Nephron progenitor cell (in vitro differentiated cells): Measurements from ENCODE around the gene NPIPA5.
"Not testable (repeated sequence)": the region's sequence is repeated elsewhere in the genome, so short reads cannot be mapped to it uniquely, and the experiment has no call there.

Source experiments
- DNase-seq: peaks from one replicate; pipeline ENCODE4 v3.0.0; 2021
- H3K27ac Mint-ChIP-seq: 2 replicates; pipeline ENCODE4 v1.8.0; 2021; ENCODE audit warnings: mild to moderate bottlenecking, moderate library complexity, mixed read lengths
- H3K27me3 Mint-ChIP-seq: 2 replicates; pipeline ENCODE4 v1.8.0; 2021; ENCODE audit warnings: mild to moderate bottlenecking, low read depth, mixed read lengths; ENCODE audit not compliant: poor library complexity
- H3K36me3 Mint-ChIP-seq: 2 replicates; pipeline ENCODE4 v1.8.0; 2021; ENCODE audit warnings: low read depth, mixed read lengths
- H3K4me1 Mint-ChIP-seq: 2 replicates; pipeline ENCODE4 v1.8.0; 2021; ENCODE audit warnings: mixed read lengths
- H3K4me3 Mint-ChIP-seq: 2 replicates; pipeline ENCODE4 v1.8.0; 2021; ENCODE audit warnings: mild to moderate bottlenecking, moderate library complexity, mixed read lengths
- H3K9me3 Mint-ChIP-seq: 2 replicates; pipeline ENCODE4 v1.8.0; 2021; ENCODE audit warnings: mild to moderate bottlenecking, moderate library complexity, mixed read lengths

Gene NPIPA5

DNA sequence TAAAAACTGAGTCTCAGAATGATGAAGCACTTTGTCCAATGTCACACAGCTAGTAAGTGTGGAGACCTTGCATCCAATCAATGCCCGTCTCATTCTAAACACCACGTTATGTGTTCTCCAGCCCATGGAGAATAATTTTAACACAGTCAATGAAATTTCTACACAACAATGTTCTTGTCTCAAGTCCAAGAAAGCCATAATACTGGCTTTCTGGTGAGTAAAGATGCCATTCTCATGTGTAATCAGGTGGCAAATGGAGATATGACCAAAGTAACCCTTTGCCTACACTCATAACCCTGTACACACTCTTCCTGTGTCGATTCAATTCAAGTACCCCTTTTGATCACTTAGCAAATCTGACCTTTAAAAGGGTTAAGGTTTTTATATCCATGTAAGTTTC, 4.7 kb upstream of the NPIPA5 start:
- not testable (repeated sequence) for DNase-seq, H3K36me3 Mint-ChIP-seq, H3K4me3 Mint-ChIP-seq, H3K27ac Mint-ChIP-seq, H3K9me3 Mint-ChIP-seq, H3K4me1 Mint-ChIP-seq, H3K27me3 Mint-ChIP-seq

GRCh38 chr16:15357495-15357894, 20.6 kb downstream of the NPIPA5 start:
- not testable (repeated sequence) for H3K36me3 Mint-ChIP-seq, H3K27me3 Mint-ChIP-seq, H3K4me3 Mint-ChIP-seq, DNase-seq, H3K9me3 Mint-ChIP-seq, H3K4me1 Mint-ChIP-seq, H3K27ac Mint-ChIP-seq

GRCh38 chr16:15354846-15355245, 23.2 kb downstream of the NPIPA5 start:
- not testable (repeated sequence) for H3K27me3 Mint-ChIP-seq, H3K9me3 Mint-ChIP-seq, H3K27ac Mint-ChIP-seq, DNase-seq, H3K4me3 Mint-ChIP-seq, H3K36me3 Mint-ChIP-seq, H3K4me1 Mint-ChIP-seq

DNA sequence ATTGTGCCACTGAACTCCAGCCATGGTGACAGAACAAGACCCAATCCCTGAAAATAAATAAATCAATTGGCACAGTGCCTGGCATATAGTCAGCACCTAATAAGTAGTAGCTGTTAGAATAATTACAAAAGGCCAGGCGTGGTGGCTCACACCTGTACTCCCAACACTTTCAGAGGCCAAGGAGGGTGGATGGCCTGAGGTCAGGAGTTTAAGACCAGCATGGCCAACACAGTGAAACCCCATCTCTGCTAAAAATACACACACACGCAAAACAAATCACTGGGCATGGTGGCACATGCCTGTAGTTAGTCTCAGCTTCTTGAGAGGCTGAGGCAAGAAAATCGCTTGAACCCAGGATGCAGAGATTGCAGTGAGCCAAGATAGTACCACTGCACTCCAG, 25.2 kb downstream of the NPIPA5 start:
- H3K9me3 Mint-ChIP-seq, H3K27me3 Mint-ChIP-seq, H3K4me1 Mint-ChIP-seq, H3K4me3 Mint-ChIP-seq, H3K36me3 Mint-ChIP-seq, H3K27ac Mint-ChIP-seq, DNase-seq: not testable (repeated sequence)

GRCh38 chr16:15351745-15352144, 26.3 kb downstream of the NPIPA5 start:
- not testable (repeated sequence) for H3K27me3 Mint-ChIP-seq, H3K36me3 Mint-ChIP-seq, H3K4me3 Mint-ChIP-seq, H3K4me1 Mint-ChIP-seq, DNase-seq, H3K27ac Mint-ChIP-seq, H3K9me3 Mint-ChIP-seq

DNA sequence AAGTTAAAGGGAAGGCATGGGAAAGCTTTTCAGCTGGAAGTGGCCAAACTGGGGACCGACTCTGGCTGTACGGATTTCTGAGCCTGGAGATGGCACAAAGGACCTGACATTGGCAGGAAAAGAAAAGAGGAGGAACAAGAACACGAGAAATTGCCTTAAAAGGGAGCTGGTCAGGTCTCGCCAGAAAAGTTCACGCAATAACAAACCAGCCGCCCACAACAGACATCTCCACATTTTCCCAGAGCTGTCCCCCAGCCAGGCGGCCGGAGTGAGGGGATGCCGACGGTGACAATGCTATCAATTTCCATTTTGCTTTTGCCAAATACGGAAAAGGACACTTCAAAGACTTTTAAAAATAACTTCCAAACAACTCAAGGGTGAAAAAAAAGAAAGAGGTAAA, 26.8 kb downstream of the NPIPA5 start:
- H3K4me1 Mint-ChIP-seq, H3K9me3 Mint-ChIP-seq, H3K36me3 Mint-ChIP-seq, H3K27me3 Mint-ChIP-seq, H3K27ac Mint-ChIP-seq, DNase-seq, H3K4me3 Mint-ChIP-seq: not testable (repeated sequence)

DNA sequence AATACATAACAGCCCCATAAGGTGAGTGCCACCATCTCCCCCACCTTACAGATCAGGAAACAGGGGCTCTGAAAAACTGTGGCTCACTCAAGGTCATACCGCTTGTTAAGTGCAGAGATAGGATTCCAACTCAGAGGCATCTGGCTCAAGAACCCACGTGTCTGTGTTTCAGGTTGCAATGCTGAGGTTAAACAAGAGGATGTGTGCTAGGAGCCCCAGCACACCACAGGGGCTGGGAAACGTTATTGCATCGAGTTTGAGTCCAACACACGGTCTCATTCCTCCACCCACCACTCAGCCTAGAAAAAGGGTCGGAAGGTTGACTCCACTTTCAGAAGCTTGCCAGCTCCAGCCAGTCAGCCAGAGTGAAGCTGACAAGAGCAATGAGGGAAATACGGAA, 29.4 kb downstream of the NPIPA5 start:
- not testable (repeated sequence) for H3K27ac Mint-ChIP-seq, H3K9me3 Mint-ChIP-seq, DNase-seq, H3K36me3 Mint-ChIP-seq, H3K4me1 Mint-ChIP-seq, H3K4me3 Mint-ChIP-seq, H3K27me3 Mint-ChIP-seq

- not testable (repeated sequence) for H3K27me3 Mint-ChIP-seq, H3K4me1 Mint-ChIP-seq, H3K27ac Mint-ChIP-seq, H3K4me3 Mint-ChIP-seq, DNase-seq, H3K9me3 Mint-ChIP-seq, H3K36me3 Mint-ChIP-seq
Measured at GRCh38 chr16:15342337-15342736, 35.8 kb downstream of the NPIPA5 start.

DNA sequence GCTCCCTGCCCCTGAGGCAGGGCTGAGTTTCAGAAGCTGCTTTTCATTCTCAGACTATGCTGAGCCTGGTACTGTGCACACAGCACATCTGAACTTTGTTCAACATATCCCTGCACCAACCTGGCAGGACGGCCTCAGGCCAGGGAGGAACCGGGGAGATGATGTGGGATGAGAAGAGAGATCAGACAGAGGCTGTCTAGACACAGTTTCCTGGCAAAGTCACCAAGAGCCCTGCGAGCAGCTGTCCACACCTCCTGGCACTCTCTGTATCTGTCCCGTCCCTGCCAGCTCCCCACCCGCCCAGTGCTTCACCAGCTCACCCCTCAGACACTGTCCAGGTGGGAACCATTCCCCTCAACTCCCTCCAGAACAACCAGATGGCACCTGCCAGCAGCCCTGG, 39.1 kb downstream of the NPIPA5 start:
- not testable (repeated sequence) for H3K27me3 Mint-ChIP-seq, DNase-seq, H3K27ac Mint-ChIP-seq, H3K36me3 Mint-ChIP-seq, H3K9me3 Mint-ChIP-seq, H3K4me3 Mint-ChIP-seq, H3K4me1 Mint-ChIP-seq

- H3K27ac Mint-ChIP-seq, H3K4me3 Mint-ChIP-seq, H3K36me3 Mint-ChIP-seq, H3K9me3 Mint-ChIP-seq, DNase-seq, H3K27me3 Mint-ChIP-seq, H3K4me1 Mint-ChIP-seq: not testable (repeated sequence)
Measured at GRCh38 chr16:15337974-15338605, 40.0 kb downstream of the NPIPA5 start.

DNA sequence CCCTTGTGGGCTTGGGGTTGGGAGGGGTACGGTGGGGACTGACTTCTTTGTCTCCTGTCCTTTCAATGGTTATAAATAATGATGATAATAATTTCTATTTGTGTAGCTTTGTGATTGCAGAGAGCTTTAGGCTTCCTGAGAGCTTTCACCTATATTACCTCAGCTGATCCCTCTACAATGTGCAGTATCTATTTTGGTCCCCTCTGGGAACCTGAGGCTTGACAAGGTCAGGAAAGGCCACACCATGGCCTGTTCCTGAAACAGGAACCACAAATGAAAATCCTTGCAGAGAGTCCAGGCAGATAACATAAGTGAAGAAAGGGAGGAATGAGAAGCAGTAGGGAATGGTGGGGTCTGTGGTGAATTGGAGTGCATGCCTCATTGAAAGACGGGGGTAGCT, 42.5 kb downstream of the NPIPA5 start:
- H3K4me1 Mint-ChIP-seq, H3K36me3 Mint-ChIP-seq, H3K27ac Mint-ChIP-seq, DNase-seq, H3K4me3 Mint-ChIP-seq, H3K27me3 Mint-ChIP-seq, H3K9me3 Mint-ChIP-seq: not testable (repeated sequence)

DNA sequence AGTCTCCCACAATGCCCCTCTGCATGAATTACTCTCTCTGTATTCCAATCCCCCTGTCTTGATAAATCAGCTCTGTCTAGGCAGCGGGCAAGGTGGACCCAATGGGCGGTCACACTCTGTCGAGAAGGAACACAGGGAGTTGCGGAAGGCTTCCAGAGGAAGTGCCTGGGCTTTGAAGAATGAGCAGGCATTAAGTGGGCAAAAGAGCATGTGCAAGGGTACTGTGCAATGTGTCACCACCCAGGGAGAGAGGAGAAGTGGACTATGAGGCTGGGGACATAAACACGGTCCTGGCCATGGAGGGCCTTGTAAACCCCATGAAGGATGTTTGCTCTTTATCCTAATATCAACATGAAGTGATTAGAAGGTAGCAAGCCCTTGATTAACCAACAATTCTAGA, 44.1 kb downstream of the NPIPA5 start:
- not testable (repeated sequence) for DNase-seq, H3K36me3 Mint-ChIP-seq, H3K27me3 Mint-ChIP-seq, H3K27ac Mint-ChIP-seq, H3K9me3 Mint-ChIP-seq, H3K4me3 Mint-ChIP-seq, H3K4me1 Mint-ChIP-seq

DNA sequence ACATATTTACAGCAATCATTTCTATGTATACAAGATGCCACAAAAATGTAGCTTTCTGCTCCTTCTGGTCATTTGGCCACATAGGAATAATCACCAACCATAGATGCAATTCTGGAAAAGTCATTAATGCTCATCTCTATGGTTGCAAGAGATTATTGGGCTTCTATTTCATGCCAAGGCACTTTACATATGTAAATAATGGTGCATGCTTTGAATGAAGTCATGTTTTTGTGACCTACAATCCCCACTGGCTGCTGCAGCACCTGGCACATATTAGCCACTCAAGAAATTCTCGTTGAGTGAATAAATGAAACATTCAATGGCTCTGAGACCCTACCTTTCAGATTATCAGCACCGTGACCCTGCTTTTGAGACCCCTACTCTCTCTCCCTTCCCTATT, 47.1 kb downstream of the NPIPA5 start:
- H3K4me3 Mint-ChIP-seq, H3K4me1 Mint-ChIP-seq: not testable (repeated sequence)

DNA sequence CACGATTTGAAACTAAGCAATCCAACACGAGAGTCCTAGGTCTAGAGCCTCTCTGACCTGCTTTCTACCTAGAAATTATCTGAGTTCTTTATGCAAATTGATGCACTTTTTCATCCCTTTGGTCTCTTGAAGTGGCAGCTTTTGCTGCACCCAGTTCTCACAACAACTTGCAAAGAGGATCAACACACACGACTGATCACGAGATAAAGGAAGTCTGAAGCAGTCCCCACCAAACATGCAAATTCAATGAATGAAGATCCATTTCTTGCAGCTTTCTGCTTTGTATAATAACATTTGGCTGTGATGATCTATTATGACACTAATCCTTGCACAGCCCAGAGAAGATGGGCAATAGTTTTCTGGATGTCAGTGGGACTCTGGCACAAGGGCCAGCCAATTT, 53.1 kb downstream of the NPIPA5 start:
- H3K4me3 Mint-ChIP-seq, H3K4me1 Mint-ChIP-seq, H3K27me3 Mint-ChIP-seq, H3K36me3 Mint-ChIP-seq, H3K27ac Mint-ChIP-seq, DNase-seq, H3K9me3 Mint-ChIP-seq: not testable (repeated sequence)

More for the DNA sequence above, 47.1 kb downstream of the NPIPA5 start:
- DNase-seq, H3K36me3 Mint-ChIP-seq, H3K27ac Mint-ChIP-seq, H3K27me3 Mint-ChIP-seq, H3K9me3 Mint-ChIP-seq: not testable (repeated sequence)

GRCh38 chr16:15323373-15323772, 54.7 kb downstream of the NPIPA5 start:
- not testable (repeated sequence) for H3K36me3 Mint-ChIP-seq, H3K27me3 Mint-ChIP-seq, DNase-seq, H3K27ac Mint-ChIP-seq, H3K4me3 Mint-ChIP-seq, H3K4me1 Mint-ChIP-seq, H3K9me3 Mint-ChIP-seq

- not testable (repeated sequence) for H3K4me1 Mint-ChIP-seq, H3K9me3 Mint-ChIP-seq, H3K4me3 Mint-ChIP-seq, H3K27ac Mint-ChIP-seq, DNase-seq, H3K27me3 Mint-ChIP-seq, H3K36me3 Mint-ChIP-seq
Measured at GRCh38 chr16:15321221-15321620, 56.9 kb downstream of the NPIPA5 start.
